NCI-H1092 (cell line): ENCODE measurements around the gene UPK3B.
"Not testable (repeated sequence)": the region's sequence is repeated elsewhere in the genome, so short reads cannot be mapped to it uniquely, and the experiment has no call there.

Source experiments
- DNase-seq: peaks from one replicate; lab custom pipeline; 2025; lab: John Stamatoyannopoulos, UW

UPK3B gene

DNA sequence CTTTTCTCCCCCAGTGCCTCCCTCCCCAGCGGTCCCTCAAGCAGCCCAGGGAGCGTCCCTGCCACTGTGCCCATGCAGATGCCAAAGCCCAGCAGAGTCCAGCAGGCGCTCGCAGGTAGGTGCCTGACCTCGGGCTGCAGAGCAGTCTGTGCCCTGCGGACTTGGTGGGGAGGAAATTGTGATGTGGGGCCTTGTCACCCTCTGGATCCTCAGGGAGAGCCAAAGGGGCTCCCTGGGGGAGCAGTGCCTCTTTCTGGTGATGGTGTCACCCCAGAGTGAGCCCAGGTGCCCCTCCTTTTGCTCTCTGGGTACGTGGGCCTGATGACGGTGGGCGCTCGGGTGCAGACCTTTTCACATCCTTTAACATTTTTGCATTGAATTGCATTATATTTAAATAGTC lies 18.2 kb upstream of the UPK3B start:
- DNase-seq = not testable (repeated sequence)

DNA sequence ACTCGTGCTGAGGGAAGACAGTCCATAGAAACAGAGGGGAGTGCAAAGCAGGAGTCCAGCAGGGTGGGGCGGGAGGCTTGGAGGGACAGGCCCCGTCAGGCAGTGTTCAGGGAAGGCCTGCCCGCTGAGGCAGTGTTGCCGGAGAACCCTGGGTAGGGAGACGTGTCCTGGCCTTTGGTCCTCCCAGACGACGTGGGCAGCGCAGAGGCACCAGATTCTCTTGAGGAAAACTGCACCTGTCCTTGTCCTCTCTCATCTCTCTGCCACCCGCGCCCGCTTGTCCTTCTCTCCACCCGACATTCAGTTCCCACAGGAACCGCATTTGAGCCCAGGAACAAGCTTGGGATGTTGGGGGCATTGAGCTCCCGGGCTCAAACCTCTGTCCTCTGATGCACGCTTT lies 14.6 kb upstream of the UPK3B start:
- not testable (repeated sequence) for DNase-seq

DNA sequence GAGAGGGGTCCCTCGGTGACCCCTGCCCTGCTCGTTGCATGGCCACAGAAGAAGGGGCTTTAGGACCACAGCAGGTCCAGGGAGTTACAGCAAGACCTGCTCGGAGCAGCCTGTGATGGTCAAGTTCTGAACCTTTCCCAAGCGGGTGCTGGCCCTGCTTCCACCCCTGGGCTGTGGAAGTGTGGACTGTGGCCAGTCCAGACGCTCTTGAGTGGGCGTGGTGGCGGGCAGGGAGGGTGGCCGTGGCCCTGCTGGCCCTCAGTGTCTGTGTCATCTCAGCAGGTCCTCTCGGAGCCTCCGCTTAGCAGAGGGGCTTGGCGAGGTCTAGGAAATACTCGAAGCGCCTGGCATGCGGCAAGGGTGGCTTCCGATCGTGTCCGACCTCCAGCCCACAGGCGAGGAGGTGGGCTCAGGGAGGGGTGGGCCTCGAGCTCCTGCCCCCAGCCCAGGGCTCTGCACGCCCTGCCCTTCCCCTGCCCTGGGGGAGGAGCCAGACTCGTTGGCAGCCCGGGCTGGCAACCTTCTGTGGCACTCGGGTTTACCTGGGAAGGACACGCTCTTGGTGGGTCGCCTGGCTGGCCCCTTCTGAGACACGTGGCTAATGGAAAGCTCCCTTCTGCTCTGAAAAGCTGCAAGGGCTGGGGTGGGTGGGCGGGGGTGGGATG lies 12.3 kb upstream of the UPK3B start:
- not testable (repeated sequence) for DNase-seq

DNA sequence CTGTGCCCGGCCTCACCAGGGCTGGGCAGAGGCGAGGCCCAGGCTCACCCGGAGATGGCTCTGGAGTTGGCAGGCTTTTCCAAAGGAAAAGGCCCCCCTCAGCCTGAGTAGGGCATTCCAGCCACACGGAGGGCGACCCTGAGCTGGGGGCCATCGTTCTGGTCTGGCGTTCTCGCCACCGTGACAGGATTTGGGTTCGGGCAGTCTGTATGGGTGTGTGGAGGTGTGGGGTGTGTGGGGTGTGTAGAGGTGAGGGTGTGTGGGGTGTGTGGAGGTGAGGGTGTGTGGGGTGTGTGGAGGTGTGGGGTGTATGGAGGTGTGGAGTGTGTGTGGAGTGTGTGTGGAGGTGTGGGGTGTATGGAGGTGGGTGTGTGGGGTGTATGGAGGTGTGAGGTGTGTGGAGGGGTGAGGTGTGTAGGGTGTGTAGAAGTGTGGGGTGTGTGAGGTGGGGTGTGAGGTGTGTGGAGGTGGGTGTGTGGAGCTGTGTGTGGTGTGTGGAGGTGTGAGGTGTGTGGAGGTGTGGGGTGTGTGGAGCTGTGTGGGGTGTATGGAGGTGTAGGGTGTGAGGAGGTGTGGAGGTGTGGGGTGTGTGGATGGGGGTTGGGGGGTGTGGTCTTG lies 11.7 kb upstream of the UPK3B start:
- DNase-seq = not testable (repeated sequence)

DNA sequence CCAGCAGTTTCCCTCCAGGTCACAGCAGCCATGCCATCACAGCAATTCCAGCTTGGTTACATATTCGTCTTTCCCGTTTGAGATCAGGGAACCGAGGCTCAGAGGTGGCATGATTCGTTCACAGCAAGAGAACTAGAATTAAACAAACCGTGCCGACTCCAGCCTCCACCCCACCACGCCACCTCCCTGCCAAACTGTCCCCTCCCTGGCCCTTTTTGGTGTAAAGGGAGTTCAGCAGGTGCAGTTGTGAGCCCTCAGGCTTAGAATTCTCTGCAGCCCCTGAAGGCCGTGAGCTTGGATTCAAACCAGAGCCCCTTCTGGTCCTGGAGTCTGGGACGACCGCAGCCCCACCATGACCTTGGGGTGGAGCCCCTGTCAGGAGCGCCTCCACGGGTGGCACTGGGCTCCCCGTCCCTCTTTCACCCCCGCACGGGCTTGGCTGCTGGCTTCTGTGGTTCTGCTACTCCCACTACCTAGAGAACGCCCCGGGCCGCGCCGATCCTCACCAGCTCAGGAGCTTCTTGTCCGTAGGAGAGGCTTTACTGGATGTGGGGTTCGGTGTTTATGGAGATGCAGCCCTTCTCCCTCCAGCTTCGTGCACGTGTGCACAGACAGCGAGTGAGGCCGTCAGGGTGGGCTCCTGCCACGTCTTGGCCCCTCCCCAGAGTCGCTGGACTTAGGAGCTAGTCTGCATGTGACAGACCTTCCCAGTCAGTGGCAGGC lies 11.0 kb upstream of the UPK3B start:
- not testable (repeated sequence) for DNase-seq

DNA sequence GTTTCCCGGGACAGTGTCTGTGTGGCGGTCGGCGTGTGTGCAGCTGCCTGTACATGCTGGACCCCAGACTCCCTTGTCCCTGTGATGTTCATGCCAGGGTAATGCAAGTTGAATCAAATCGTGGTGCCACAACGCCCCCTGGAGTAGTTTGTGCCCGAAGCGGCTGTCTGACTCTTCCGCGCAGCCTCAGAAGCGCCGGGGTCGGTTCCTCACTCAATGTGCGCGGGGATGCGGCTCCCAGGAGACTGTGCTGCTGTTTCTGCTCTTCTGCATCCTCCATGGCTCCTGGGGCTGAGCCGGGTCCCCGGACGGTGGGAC lies 10.5 kb upstream of the UPK3B start:
- DNase-seq = not testable (repeated sequence)

DNA sequence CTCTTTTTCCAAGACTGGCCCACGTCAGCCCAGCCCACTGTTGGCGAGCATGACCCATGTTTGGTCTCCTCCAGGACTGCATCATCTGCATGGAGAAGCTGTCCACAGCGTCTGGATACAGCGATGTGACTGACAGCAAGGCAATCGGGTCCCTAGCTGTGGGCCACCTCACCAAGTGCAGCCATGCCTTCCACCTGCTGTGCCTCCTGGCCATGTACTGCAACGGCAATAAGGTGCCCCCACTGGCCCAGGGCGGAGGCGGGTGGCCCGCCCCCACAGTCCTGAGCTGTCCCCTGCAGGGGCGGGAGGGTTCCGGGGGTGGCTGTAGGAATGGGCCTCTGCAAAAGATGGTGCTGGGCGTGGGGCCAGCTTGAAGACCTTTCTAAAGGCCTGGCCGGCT lies 8.1 kb upstream of the UPK3B start:
- DNase-seq = not testable (repeated sequence)

DNA sequence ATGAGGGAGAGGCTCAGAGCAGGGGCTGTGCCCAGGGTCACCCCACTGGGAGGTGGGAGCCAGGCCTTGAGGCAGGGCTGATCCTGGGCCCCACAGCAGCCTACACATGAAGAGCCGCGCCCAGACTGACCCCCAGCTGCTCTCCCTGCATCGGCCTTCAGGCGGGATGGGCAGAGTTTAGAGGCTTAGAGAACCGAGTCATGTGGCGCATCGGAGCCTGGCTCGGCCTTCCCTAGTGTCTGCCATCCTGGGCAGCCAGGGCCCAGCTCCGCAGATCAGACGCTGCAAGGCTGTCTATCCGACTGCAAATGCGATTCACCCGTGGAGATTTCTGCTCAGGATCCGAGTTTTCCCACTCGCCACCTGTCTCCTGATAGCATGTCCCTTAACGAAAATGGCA lies 7.5 kb upstream of the UPK3B start:
- DNase-seq = not testable (repeated sequence)

DNA sequence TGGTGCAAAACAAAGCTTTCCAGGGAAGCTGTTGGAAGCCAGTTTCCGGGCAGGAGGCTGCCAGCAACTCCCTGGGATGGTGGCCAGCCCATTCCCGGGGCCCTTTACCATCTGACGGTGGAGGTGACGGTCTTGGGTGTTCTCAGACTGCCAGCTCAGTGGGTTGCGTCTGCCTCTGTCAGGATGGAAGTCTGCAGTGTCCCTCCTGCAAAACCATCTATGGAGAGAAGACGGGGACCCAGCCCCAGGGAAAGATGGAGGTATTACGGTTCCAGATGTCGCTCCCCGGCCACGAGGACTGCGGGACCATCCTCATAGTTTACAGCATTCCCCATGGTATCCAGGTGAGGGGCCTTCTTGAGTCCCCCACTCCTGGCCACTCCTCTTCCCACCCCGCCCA lies 7.1 kb upstream of the UPK3B start:
- not testable (repeated sequence) for DNase-seq

DNA sequence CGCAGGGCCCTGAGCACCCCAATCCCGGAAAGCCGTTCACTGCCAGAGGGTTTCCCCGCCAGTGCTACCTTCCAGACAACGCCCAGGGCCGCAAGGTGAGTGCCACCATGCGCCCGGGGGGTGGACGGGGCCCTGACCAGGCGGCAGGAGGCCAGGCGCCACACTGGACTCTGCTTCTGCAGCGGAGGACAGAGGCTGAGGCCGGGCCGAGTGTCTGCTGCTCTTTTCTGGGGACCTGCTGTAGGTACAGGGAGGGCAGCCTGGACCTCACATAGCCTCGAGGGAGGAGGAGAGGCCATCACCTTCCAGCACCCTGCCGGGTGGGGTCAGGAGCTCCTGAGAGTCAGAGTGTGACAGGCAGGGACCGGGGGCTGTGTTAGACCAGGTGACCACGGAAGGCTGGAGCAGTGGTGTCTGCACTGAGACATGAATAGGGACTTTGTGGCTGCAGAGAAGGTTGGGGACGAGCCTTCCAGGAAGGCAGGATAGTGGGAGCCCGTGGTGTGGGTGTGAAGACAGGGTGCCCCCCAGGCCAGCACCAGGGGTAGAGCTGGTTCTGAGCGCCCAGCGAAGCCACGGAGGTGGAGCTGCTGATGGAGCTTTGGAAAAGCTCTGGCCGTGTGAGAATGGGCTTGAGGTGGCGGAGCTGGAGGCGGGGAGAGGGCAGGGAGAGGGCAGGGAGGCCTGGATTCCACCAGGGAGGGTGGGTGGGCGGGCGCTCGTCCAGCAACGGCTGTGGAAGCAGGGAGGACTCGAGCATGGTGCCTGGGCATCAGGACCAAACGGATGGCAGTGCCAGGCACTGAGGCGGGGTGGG lies 5.8 kb upstream of the UPK3B start:
- not testable (repeated sequence) for DNase-seq

DNA sequence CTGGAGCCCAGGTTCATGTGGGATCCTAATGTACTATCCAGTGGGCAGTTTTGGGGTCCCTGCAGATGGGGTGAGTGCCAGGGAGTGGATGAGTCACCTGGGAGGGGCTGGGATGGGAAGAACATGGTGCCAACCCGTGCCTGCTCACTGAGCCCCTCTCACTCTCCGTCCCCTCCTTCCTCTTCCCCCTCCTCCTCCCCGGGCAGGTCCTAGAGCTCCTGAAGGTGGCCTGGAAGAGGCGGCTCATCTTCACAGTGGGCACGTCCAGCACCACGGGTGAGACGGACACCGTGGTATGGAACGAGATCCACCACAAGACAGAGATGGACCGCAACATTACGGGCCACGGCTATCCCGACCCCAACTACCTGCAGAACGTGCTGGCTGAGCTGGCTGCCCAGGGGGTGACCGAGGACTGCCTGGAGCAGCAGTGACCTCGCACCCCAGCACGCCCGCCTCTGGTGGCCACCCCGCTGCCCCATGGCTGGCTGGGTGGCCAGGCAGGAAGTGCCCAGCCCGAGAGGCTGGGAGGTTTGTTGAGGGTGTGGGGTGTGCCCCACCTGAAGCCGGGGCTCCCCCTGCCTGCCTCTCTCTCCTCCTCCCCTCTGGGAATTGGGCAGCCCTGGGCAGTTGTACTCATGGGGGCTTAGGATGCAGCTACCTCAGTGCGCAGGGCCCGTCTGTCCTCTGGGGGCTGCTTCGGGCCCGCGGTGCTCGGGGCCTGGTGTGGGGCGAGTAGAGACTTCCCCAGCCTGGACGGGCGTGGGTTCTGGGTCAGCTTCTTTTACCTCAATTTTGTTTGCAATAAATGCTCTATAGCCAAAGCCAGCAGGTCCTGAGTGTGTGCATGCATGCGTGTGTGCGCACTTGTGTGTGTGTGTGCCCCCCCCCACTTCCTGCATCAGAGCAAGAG lies 4.9 kb upstream of the UPK3B start:
- no peak for DNase-seq

DNA sequence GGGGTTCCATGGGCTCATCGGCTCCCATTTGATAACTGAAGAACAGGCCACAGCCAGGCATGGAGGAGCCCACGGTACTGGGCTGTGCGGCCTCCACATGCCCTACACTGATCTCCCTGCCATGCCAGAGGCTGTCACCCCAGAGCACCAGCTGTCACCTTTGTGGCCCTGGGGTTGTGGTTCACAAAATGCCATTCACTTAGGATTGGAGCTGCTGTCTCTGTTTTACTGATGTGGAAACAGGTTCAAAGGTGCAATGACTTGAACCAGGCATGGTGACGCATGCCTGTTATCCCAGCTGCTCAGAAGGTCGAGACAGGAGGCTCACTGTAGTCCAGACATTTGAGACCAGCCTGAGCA lies 4.3 kb upstream of the UPK3B start:
- DNase-seq = no peak

DNA sequence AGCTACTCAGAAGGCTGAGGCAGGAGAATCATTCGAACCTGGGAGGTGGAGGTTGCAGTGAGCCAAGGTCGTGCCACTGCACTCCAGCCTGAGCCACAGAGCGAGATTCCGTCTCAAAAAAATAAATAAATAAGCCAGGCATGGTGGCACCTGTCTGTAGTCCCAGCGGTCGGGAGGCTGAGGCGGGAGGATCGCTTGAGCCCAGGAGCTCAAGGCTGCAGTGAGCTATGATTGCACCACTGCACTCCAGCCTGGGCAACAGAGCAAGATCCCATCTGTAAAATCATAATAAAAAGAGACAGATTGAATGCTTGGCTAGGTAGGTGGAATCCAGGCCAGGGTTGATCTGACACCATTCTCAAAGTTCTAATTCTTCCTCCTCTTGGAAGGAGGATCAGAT lies 3.7 kb upstream of the UPK3B start:
- not testable (repeated sequence) for DNase-seq

DNA sequence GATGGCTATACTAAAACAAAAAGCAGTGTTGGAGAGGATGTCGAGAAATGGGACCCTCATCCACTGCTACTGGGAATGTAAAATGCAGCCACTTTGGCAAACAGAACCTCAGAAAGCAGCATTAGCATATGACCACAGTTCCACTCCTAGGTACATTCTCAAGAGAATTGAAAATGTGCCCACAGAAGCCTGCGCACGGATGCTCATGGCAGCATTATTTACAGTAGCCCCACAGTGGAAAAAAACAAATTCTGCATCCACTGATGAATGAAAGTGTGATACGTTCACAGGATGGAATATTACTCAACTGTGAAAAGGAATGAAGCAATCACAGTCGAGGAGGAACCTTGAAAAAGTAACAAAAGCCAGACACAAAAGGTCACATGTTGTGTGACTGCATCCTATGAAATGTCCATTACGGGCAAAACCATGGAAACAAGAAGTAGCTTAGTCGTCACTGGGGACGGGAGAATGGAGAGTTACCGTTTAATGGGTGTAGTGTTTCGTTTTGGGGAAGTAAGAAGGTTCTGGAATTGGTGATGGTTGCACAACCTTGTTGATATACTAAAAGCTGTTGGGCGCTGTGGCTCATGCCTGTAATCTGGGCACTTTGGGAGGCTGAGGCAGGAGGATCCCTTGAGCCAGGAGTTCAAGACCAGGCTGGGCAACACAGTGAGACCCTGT lies 2.5 kb upstream of the UPK3B start:
- no peak for DNase-seq

DNA sequence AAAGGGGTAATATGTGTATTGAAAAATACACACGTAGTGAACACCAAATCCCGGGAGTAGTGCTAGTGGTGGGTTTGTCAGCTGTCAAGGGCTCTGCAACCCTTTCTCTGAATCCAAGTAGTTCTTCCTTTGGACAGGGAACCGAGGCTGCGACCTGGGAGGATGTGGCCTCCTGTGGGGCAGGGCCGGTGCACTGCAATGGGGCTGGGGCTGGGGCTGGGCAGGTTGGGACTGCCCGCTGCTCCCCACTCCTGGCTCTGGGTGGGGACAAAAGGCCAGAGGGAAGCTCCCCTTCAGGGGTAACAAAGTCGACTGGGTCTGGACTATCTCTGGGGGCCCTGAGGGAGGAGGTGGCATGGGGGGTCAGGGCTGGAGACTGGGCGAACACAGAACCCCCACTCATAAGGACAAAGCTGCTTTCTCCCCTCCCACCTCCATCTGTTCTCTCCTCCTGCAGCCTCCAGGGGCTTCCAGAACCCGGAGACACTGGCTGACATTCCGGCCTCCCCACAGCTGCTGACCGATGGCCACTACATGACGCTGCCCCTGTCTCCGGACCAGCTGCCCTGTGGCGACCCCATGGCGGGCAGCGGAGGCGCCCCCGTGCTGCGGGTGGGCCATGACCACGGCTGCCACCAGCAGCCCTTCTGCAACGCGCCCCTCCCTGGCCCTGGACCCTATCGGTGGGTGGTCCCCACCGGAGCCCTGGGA lies 1.0 kb downstream of the UPK3B start:
- DNase-seq = not testable (repeated sequence)

DNA sequence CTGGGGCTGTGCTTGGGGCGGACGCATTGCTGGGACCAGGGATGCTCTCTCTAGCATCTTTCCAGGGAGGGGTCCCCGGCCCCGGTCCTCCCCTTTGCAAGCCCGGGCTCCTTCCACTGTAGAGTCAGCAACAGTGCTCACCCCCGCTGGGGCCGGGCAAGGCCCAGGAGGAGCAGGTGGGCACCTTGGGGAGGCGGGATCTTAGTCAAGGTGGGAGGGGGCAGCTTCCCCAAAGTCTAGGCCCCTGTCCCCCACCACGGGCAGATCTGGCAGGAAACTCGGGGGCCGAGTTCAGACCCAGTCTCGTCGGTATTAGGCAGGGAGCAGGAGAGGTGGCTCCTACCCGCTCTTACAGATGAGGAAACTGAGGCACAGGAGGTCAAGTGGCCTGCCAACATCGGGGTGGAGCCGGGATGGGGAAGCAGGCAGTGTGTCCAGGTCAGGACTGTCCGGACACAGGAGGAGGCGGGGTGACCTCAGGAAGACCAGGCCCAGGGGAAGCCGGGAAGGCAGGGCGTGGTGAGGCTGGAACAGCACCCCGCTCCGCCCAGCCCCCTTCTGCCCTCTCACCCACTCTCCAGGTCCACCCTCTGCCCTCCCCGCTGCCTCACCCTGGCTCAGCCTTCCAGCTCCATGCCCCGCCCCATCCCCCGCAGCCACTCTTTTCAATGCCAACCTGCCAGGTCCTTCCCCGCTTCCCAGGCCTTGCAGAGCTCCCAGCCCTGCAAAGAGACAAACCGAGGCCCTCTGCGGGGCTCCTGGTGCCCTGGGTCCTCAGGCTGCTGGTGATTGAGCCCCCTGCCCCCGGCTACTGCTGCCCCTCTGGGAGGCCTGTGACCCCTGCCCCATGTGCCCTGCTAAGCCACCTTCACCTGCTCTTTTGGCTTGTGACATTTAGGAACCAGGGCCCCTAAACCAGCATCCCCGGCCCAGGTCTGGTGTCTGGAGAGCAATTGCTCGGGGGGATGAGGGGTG lies 1.8 kb downstream of the UPK3B start:
- DNase-seq = not testable (repeated sequence)

DNA sequence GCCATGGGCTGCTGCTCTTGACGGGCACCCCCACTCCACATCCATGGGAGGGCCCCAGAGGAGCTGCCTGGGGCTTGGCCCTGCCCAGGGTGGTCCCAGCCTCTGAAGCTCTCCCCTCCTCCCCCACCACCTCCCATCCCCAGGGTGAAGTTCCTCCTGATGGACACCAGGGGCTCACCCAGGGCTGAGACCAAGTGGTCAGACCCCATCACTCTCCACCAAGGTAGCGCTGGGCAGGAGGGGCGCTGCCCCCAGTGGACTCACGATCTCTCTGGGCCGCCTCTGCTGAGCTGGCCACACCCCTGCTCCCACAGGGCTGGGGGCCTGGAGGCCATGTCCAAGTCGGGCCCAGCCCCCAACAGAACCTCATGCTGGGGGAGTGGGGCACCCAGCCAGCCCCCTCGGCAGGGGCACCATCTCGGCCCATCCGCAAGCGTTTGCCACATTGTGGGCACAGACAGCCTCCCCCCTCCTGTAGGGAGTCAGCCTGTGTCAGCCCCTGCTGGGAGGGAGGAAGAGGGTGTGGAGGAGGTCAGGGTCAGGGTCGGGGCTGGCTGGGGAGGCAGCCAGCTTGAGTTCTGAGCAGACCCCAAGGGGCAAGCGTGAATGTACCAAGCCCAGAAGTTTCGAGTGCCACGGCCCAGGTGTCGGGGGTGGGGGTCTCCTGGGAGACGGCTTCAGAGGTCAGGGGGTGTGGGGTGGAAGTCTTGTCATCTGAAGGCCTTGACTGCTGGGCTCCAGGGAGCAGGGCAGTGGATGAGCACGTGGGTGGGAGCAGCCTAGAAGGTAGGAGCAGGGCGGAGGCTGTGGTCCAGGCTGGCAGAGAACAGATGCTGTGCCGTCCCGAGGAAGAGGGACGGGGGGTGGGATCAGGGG lies 2.8 kb downstream of the UPK3B start:
- DNase-seq = no peak
